Fibroblast of skin of back (primary cell): Measurements from ENCODE around the gene RTN4IP1. TPM values are rescaled to one million over a fixed set of nuclear protein-coding genes. Genes with fewer than 3 reads are reported as not detected.
"Not testable (repeated sequence)": the region's sequence is repeated elsewhere in the genome, so short reads cannot be mapped to it uniquely, and the experiment has no call there.

Experiments
- DNase-seq: peaks from one replicate; pipeline ENCODE4 v3.0.0-alpha.2; 2013
- polyA plus RNA-seq, 2 experiments: library from polyadenylated mRNA; unstranded; fragments of 120-200 nt; gene quantifications; one replicate each; pipeline ENCODE4 v1.2.1, GENCODE V29; 2013; ENCODE audit not compliant: insufficient read length in 2 of 2

RTN4IP1 gene
- polyA plus RNA-seq (2013, experiment 1 of 2; ENCODE audit: insufficient read length): 7.9 TPM
- 4.7 TPM for polyA plus RNA-seq (2013, experiment 2 of 2; ENCODE audit: insufficient read length)

GRCh38 chr6:106629103-106629858 lies at the start of gene RTN4IP1, which contains the start of gene QRSL1:
TSS of gene RTN4IP1 (minus strand) at chr6:106629498. CDS start at chr6:106629021, 477 bp downstream.
TSS of gene QRSL1 (plus strand) at chr6:106629578. CDS start at chr6:106629682, 104 bp downstream.
- peak; percentile 93 for DNase-seq

DNA sequence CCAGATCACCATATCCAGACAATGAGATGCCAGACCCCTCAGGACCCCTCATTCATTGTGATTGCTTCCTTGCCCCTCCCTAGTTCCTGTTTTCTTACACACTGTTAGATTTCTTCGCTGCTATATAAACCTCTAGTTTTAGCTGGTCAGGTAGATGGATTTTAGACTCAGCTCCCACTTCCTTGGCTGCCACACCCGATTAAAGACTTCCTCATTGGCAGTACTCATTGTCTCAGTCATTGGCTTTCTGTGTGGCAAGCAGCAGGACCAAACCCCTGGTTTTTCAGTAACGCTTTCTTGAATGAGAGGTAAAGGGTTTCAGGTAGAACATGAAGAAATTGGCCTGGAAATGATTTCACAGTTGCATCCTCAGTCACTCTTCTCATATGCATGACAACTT lies 48.0 kb upstream of the RTN4IP1 start:
- DNase-seq: no peak

DNA sequence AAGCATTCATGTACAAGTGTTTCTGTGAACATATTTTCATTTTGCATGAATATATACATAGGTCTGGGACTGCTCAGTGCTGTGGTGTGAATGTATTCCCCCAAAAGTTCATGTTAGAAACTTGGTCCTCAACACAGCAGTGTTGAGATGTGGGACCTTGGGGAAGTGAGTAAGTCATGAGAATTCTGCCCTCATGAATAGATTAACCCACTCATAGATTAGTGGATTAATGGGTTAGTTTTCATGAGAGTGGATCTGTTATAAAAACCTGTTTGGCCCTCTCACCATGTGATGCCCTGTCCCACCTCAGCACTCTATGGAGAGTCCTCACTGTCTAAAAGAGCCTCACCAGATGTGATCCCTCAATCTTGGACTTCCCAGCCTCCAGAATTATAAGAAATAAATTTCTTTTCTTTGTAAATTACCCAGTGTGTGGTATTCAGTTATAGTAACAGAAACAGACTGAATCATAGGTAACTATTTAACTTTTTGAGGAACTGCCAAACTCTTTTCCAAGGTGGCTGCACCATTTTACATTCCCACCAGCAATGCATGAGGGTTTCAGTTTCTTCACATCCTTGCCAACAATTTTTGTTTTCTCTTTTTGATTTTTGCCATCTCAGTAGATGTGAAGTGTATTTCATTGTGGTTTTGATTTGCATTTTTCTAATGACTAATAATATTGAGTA lies 45.4 kb upstream of the RTN4IP1 start:
- no peak for DNase-seq

GRCh38 chr6:106671651-106672050 lies 42.4 kb upstream of the RTN4IP1 start:
- no peak for DNase-seq

- DNase-seq: no peak
Observed at GRCh38 chr6:106670236-106670635, 40.9 kb upstream of the RTN4IP1 start.

GRCh38 chr6:106667022-106667402 lies 37.7 kb upstream of the RTN4IP1 start:
- DNase-seq: no peak

DNA sequence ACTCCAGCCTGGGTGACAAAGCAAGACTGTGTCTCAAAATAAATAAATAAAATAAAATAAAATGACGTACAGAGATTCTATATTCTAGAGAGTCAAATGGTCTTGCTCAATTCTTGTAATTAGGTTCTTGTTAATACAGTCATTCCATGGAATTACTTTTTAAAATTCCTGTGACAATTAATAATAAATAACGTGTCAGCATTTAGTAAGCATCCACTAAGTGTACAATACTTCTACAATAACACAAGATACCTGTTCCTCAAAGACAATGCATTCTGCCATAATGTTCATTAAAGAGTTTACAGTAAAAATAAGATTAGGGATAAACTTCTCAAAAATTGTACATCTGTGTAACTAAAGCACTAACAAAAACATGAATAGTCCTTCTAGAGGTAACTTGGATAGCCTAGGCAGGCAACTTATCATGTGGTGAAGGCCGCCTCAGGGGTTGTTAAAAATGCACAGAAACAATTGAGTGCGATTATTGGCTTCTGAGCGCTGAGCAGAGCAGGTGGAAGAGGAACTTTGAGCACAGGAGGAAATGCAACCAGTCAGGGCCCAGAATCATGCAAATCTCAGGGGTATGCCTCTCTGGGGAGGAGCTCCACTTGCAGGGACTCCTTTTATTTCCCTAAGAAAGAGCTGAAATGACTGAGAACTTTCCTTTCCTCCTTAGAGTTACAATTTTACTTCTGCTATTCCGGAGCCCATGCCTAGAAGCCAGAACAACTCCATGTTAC lies 37.2 kb upstream of the RTN4IP1 start:
- DNase-seq: no peak

DNA sequence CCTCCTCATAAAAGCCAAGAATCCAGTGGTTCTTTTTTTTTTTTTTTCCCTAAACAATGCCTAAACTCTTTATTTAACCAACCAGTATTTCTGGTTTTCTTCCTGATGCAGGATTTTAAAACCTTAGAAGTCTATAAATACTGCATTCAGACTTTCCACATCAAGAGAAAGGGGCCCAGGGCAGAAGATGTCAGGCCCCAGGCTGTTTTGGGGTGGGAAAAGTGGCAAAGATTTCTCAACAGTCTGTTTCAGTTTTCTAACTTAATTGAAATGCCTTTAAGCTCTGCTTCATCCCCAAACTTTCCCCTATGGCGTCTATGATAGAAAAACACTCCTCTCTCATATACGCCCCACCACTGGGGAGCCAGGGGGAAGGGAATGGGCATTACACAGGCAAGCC lies 33.2 kb upstream of the RTN4IP1 start:
- DNase-seq: no peak

GRCh38 chr6:106659859-106660258 lies 30.6 kb upstream of the RTN4IP1 start:
- DNase-seq: no peak

DNA sequence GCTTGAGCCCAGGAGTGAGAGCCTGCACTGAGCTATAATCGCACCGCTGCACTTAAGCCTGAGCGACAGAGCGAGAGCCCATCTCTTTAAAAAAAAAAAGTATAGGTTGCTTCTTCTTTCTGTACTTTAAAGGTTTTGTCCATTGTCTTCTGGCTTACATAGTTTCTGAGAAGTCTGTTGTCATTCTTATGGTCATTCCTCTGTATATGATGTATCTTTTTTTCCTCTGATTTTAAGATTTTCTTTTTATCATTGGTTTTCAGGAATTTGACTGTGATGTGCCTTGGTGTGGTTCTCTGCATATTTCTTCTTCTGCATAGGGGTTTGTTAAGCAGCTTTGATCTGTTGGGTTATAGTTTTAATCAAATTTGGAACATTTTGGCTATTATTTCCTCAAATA lies 29.2 kb upstream of the RTN4IP1 start:
- DNase-seq: peak; percentile 4

- no peak for DNase-seq
Observed at GRCh38 chr6:106648651-106649308, 19.5 kb upstream of the RTN4IP1 start.

DNA sequence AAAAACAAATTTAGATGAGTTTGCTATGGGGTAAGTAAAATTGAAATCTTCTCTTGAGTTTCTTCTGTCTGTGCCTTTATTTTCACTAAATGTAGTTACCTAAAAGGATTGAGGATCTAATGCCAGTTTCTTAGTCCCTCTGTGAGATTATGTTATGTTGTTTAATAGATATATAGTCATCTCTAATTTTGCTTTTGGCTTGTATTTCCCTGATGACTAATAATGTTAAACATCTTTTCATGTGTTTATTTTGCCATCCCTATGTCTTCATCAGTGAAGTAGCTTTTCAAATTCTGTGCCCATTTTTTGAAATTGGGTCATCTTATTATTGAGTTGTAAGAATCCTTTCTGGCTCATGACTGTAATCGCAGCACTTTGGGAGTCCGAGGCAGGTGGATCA lies 13.8 kb upstream of the RTN4IP1 start:
- peak; percentile 38 for DNase-seq

DNA sequence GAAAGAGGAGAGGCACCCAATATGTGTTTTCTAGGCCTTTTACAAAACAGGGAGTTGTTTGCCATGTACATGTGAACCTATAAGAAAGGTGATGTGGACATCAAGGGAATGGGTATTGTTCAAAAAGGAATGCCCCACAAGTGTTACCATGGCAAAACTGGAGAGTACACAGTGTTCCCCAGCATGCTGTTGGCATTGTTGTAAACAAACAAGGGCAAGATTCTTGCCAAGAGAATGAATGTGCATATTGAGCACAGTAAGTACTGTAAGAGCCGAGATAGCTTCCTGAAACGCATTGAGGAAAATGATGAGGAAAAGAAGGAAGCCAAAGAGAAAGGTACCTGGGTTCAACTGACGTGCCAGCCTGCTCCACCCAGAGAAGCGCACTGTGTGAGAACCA lies 13.2 kb upstream of the RTN4IP1 start:
- no peak for DNase-seq

GRCh38 chr6:106639812-106640211 lies 10.5 kb upstream of the RTN4IP1 start:
- no peak for DNase-seq

- DNase-seq: no peak
Observed at GRCh38 chr6:106637717-106638341, 8.5 kb upstream of the RTN4IP1 start.

- no peak for DNase-seq
Observed at GRCh38 chr6:106637051-106637716, 7.9 kb upstream of the RTN4IP1 start.

DNA sequence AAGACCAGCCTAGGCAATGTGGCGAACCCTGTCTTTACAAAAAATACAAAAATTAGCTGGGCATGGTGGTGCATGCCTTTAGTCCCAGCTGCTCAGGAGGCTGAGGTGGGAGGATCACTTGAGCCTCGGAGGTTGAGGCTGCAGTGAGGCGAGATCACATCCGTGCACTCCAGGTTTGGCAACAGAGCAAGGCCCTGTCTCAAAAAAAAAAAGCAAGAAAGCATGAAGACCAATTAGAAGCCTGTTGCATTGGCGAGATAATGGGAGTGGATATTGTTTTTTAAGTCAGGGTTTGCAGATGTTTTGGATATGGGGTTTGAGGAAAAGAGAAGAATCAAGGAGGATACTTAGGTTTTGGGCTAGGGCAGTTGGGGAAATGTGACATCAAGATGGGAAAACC lies 5.3 kb upstream of the RTN4IP1 start:
- no peak for DNase-seq

DNA sequence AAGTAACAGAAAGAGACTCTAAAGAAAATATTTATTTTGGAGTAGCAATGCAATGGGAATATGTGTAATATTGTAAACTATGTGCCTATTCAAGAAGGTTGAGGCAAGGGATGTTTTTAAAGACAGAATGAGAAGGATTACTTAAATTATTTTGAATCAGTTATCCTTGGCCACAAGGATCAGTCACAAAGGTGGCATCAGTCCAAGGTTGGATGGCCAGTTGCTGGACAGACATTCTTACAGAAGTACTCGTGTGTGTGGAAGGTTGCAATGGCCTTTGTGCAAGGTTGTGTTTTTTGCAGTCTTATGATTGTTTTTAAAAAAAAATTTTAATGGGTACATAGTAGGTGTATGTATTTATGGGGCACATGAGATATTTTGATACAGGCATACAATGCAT lies 2.0 kb upstream of the RTN4IP1 start:
- DNase-seq: peak; percentile 64

GRCh38 chr6:106630366-106630765 lies 1.1 kb upstream of the RTN4IP1 start:
- no peak for DNase-seq

- DNase-seq: no peak
Observed at GRCh38 chr6:106629859-106630163, 513 bp upstream of the RTN4IP1 start.

DNA sequence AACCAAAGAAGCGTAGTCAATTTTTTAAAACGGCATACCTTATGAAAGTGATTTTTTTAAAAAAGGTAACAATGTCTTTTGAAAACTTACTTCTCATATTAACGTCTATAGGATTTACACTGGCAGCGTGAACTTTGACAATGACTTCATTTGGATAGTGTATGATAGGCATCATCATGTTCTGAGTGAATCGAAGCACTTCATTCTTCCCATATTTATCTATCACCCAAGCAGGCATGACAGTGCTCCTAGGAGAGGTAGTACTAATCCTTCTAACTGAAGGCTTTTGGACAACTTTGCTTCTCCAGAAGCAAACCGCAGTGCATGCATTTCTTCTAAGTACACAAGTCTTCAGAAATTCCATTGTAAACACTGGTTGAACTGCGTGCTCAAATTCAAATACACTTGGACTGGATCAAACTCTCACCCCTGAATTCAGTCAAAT lies 618 bp downstream of the RTN4IP1 start:
- no peak for DNase-seq

DNA sequence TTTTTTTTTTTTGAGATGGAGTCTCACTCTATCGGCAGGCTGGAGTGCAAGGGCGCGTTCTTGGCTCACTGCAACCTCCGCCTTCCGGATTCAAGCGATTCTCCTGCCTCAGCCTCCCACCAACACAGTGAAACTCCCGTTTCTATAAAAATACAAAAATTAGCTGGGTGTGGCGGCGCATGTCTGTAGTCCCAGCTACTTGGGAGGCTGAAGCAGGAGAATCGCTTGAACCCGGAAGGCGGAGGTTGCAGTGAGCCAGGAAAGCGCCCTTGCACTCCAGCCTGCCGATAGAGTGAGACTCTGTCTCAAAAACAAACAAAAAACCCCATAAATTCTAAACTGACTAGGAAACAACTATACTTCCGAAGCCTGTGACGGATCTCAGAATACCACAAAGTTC lies 1.5 kb downstream of the RTN4IP1 start:
- not testable (repeated sequence) for DNase-seq
